Stimulated activated CD4-positive, alpha-beta T cell treated with anti-CD3 and anti-CD28 coated beads, Interleukin-4, amount 100 ng/mL, for 1 hour (primary cell): Measurements from ENCODE around the gene PRKD3.
"Not testable (repeated sequence)": the region's sequence is repeated elsewhere in the genome, so short reads cannot be mapped to it uniquely, and the experiment has no call there.

Experiments
- DNase-seq: peaks from one replicate; pipeline ENCODE4 v3.0.0-alpha.2; 2020

Gene PRKD3

GRCh38 chr2:37306024-37306423, 18.6 kb downstream of the PRKD3 start:
- DNase-seq = no peak

- DNase-seq = no peak
Observed at GRCh38 chr2:37302701-37303252, 21.9 kb downstream of the PRKD3 start.

- DNase-seq = no peak
Observed at GRCh38 chr2:37301408-37301807, 23.2 kb downstream of the PRKD3 start.

GRCh38 chr2:37300578-37300977, 24.1 kb downstream of the PRKD3 start:
- no peak for DNase-seq

DNA sequence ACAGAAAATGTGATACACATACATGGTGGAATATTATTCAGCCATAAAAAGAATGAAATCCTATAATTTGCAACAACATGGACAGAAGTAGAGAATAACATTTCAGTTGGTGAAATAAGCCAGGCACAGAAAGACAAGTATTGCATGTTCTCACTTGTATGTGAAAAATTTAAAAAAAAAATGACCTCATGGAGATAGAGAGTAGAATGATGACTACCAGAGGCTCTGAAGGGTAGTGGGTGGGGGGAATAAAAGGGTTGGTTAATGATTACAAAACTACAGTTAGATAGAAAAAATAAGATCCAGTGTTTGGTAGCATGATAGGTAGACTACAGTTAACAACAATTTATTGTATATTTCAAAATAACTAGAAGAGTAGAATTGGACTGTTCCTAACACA, 24.5 kb downstream of the PRKD3 start:
- DNase-seq = no peak

DNA sequence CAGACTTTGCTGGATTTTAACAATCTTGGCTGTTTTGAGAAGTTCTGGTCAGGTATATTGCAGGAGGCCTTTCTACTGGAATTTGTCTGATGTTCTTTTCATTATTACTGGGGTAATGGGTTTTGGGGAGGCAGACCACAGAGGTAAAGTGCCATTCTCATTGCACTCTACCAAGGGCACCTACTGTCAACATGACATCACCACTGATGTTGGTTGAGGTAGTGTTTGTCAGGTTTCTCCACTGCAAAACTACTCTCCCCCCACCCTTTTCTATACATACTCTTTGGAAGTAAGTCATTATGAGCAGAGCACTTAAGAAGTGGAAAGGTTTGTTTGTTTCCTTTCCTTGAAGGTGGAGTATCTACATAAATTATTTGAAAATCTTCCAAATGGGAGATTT, 27.0 kb downstream of the PRKD3 start:
- no peak for DNase-seq

- DNase-seq = no peak
Observed at GRCh38 chr2:37295469-37296073, 29.1 kb downstream of the PRKD3 start.

DNA sequence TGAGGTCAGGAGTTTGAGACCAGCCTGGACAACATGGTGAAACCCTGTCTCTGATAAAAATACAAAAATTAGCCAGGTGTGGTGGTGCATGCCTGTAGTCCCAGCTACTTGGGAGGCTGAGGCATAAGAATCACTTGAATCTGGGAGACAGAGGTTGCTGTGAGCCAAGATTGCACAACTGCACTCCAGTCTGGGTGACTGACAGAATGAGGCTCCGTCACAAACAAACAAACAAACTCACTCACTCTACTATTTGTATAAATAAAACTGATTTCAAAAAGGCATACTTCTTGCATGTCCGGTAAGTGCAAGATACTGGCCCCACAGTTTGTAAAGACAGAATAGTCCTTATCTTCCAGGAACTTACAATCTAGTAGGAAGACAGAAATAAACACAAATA, 29.8 kb downstream of the PRKD3 start:
- DNase-seq = not testable (repeated sequence)

GRCh38 chr2:37291680-37292079, 33.0 kb downstream of the PRKD3 start:
- DNase-seq = no peak

GRCh38 chr2:37287966-37288365, 36.7 kb downstream of the PRKD3 start:
- DNase-seq = no peak

- no peak for DNase-seq
Observed at GRCh38 chr2:37284381-37284780, 40.3 kb downstream of the PRKD3 start.

- no peak for DNase-seq
Observed at GRCh38 chr2:37283207-37283606, 41.4 kb downstream of the PRKD3 start.

GRCh38 chr2:37282746-37283145, 41.9 kb downstream of the PRKD3 start:
- no peak for DNase-seq

DNA sequence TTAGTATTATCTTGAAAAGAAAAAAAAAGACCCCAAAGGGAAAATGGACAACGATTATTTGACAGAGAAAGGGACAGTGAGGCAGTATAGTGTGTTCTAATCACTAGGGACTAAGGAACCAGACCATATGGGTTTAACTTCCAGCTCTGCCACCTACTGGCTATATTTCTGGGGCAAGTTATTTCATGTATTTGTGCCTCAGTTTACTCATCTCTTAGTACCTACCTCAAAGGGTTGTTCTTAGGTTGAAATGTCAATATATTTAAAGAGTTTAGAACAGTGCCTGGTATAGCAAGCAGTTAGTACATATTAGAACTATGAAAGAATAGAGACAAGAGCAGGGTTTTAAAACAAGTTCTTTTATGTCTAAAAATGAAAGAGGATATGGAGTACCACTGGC, 42.7 kb downstream of the PRKD3 start:
- DNase-seq = no peak

DNA sequence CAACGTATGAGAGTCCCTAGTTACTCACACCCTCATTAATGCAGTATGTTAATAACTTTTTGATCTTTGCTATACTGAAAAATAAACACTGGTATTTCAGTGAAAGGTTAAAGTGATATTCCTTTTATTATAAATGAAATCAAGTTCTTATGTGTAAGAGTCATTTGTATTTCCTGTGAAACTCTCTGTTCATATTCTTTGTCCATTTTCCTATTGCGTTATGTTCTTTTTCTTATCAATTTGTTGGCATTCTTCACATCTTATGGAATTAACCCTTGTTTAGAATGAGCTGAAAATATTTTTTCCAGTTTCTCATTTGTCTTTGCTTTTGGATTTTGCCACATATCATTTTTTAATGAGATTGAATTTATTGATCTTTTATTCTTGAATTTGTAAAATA, 48.3 kb downstream of the PRKD3 start:
- no peak for DNase-seq
